DOHH2 (cell line): Measurements from ENCODE around the gene GH2.
A peak's percentile ranks its signal among the peaks of the same experiment; 100 is the strongest.

ENCODE experiments used
- H3F3A ChIP-seq: fragments of 200-600 bp; sonication (generic), shearing (Covaris generic); 2 replicates; pipeline ENCODE4 v1.6.0; 2016; ENCODE audit warnings: antibody characterized with exemption, mild to moderate bottlenecking; ENCODE audit not compliant: control insufficient read depth, insufficient read depth
- H3K27ac ChIP-seq: fragments of 200-600 bp; sonication (generic); 2 replicates; pipeline ENCODE4 v1.5.1; 2014; ENCODE audit warnings: low read depth, mild to moderate bottlenecking, low read length, moderate library complexity
- H3K27me3 ChIP-seq: fragments of 200-600 bp; sonication (generic); 2 replicates; pipeline ENCODE4 v1.6.1; 2014; ENCODE audit warnings: mild to moderate bottlenecking, low read length, mixed read lengths; ENCODE audit not compliant: control insufficient read depth
- H3K36me3 ChIP-seq: fragments of 200-600 bp; sonication (generic); 2 replicates; pipeline ENCODE4 v1.6.1; 2014; ENCODE audit warnings: mild to moderate bottlenecking, low read length, moderate library complexity, mixed read lengths; ENCODE audit not compliant: control insufficient read depth
- H3K4me1 ChIP-seq: fragments of 200-600 bp; sonication (generic); 2 replicates; pipeline ENCODE4 v1.6.1; 2014; ENCODE audit warnings: mild to moderate bottlenecking, low read length, mixed read lengths; ENCODE audit not compliant: control insufficient read depth
- H3K4me2 ChIP-seq: fragments of 200-600 bp; sonication (generic); 2 replicates; pipeline ENCODE4 v1.6.0; 2014; ENCODE audit warnings: mild to moderate bottlenecking, low read length, moderate library complexity
- H3K4me3 ChIP-seq: fragments of 200-600 bp; sonication (generic); 2 replicates; pipeline ENCODE4 v1.5.1; 2014; ENCODE audit warnings: mild to moderate bottlenecking, low read length, mixed read lengths
- H3K79me2 ChIP-seq: fragments of 200-600 bp; sonication (generic); 2 replicates; pipeline ENCODE4 v1.6.1; 2014; ENCODE audit warnings: mild to moderate bottlenecking, low read length, mixed read lengths; ENCODE audit not compliant: control insufficient read depth
- H3K9me2 ChIP-seq: fragments of 200-600 bp; sonication (generic); replicated peaks from 2 replicates; pipeline ENCODE4 v1.6.1; 2014; ENCODE audit warnings: mild to moderate bottlenecking, low read length, mixed read lengths; ENCODE audit not compliant: control insufficient read depth
- H3K9me3 ChIP-seq: fragments of 200-600 bp; sonication (generic); 2 replicates; pipeline ENCODE4 v1.6.1; 2014; ENCODE audit warnings: antibody characterized with exemption, low read length, mixed read lengths; ENCODE audit not compliant: control insufficient read depth, insufficient read depth
- H4K20me1 ChIP-seq: fragments of 200-600 bp; sonication (generic); 2 replicates; pipeline ENCODE4 v1.6.0; 2014; ENCODE audit warnings: low read depth, mild to moderate bottlenecking, antibody characterized with exemption, low read length, moderate library complexity; ENCODE audit not compliant: control insufficient read depth, insufficient read depth
- EZH2phosphoT487 ChIP-seq: fragments of 200-600 bp; sonication (generic); IDR thresholded peaks from 2 replicates; pipeline ENCODE4 v1.6.1; 2017; ENCODE audit warnings: borderline replicate concordance, mild to moderate bottlenecking, antibody characterized with exemption, low read length, moderate library complexity, mixed read lengths
- TF ChIP-seq, protein P1 (sequence below): fragments of 200-600 bp; sonication (generic); IDR thresholded peaks from one replicate; pipeline ENCODE4 v1.5.1; 2014; ENCODE audit warnings: antibody characterized with exemption, mild to moderate bottlenecking, low read depth, low read length; ENCODE audit not compliant: poor library complexity, severe bottlenecking

GH2 gene

DNA sequence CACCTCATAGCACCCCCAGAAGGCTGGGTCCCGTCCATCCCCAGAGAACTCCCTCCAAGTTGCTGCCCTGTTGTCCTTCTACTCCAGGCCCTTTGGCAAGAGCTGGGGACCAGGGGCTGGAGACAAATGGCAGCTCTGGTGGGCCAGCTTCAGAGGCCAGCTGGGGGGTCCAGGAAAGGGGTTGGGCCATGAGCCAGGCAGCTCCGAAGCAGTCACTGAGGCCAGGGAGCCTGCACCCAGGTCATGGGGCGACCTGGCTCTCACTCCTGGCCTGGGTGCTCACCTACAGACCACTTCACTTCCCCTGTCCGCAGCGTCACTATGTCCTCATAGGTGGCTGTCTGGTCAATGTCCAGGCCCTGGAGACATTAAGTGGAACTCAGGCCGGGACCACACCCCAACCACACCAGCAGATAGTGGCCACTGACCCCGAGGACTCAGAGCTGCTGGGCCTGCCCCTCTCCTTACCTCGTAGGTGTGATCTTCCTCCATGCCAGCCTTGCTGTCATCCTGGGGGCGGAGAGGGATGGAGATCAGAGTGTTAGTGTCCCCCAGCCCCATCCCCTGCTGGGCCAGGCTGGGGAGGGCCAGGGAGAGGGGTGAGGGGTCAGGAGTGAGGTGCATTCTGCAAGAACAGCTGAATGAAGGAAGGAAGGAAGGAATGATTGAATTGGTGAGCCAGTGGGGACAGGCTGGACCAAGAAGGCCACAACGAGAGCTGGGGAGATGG lies 47.4 kb upstream of the GH2 start:
- peak overlapping the region; percentile 98 for H3K4me3 ChIP-seq
- H3K9me3 ChIP-seq = no peaks in the 10 kb centered on the region
- H3K36me3 ChIP-seq = peaks cover 64% of the 10 kb centered on the region
- H3K79me2 ChIP-seq = peaks cover 48% of the 10 kb centered on the region
- no peaks in the 10 kb centered on the region for H3K9me2 ChIP-seq
- peak overlapping the region; percentile 99 for H3K4me2 ChIP-seq
- peaks cover 22% of the 10 kb centered on the region for H4K20me1 ChIP-seq
- H3K27ac ChIP-seq = peak overlapping the region; percentile 92
- TF ChIP-seq EZH2phosphoT487 = no peak
- TF ChIP-seq, protein P1, sequence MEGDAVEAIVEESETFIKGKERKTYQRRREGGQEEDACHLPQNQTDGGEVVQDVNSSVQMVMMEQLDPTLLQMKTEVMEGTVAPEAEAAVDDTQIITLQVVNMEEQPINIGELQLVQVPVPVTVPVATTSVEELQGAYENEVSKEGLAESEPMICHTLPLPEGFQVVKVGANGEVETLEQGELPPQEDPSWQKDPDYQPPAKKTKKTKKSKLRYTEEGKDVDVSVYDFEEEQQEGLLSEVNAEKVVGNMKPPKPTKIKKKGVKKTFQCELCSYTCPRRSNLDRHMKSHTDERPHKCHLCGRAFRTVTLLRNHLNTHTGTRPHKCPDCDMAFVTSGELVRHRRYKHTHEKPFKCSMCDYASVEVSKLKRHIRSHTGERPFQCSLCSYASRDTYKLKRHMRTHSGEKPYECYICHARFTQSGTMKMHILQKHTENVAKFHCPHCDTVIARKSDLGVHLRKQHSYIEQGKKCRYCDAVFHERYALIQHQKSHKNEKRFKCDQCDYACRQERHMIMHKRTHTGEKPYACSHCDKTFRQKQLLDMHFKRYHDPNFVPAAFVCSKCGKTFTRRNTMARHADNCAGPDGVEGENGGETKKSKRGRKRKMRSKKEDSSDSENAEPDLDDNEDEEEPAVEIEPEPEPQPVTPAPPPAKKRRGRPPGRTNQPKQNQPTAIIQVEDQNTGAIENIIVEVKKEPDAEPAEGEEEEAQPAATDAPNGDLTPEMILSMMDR = no peak
- peaks cover 87% of the 10 kb centered on the region for H3K4me1 ChIP-seq
- H3K27me3 ChIP-seq = no peaks in the 10 kb centered on the region
- H3F3A ChIP-seq = peaks cover 37% of the 10 kb centered on the region

DNA sequence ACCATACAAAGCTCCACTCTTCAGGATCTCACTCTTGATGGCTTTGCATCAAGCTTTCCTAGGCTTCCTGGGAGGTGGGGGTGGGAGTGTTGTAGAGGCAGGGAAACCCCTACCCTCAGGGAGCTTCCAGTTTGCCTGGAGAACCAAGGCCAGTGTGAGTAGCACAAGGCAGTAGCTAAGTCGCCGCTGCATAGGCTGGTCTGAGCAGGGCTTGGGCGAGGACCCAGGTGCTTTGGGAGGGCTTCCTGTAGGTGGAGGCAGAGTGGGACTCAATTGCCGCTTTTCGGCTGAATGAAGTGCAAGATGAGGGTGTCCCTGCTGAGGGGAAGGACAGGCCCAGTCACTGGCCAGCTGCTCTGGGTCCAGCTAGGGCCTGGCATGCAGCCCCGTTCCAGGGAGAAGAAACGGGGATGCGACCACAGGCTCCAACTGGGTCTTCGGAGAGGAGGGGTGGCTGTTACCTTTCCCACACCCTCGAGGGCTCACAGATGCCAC lies 46.5 kb upstream of the GH2 start:
- Histone ChIP-seq H4K20me1 (peaks cover 22% of the 10 kb centered on the region), H3K27ac (peak overlapping the region; percentile 92), H3K36me3 (peaks cover 64% of the 10 kb centered on the region), H3K4me2 (peak overlapping the region; percentile 99), H3K4me1 (peaks cover 87% of the 10 kb centered on the region), H3K9me3 (no peaks in the 10 kb centered on the region), H3K27me3 (no peaks in the 10 kb centered on the region), H3K9me2 (no peaks in the 10 kb centered on the region), H3F3A (peaks cover 38% of the 10 kb centered on the region), H3K4me3 (peak overlapping the region; percentile 98), H3K79me2 (peaks cover 48% of the 10 kb centered on the region)
- TF ChIP-seq, protein P1 = peak; percentile 18
- TF ChIP-seq EZH2phosphoT487 = no peak

DNA sequence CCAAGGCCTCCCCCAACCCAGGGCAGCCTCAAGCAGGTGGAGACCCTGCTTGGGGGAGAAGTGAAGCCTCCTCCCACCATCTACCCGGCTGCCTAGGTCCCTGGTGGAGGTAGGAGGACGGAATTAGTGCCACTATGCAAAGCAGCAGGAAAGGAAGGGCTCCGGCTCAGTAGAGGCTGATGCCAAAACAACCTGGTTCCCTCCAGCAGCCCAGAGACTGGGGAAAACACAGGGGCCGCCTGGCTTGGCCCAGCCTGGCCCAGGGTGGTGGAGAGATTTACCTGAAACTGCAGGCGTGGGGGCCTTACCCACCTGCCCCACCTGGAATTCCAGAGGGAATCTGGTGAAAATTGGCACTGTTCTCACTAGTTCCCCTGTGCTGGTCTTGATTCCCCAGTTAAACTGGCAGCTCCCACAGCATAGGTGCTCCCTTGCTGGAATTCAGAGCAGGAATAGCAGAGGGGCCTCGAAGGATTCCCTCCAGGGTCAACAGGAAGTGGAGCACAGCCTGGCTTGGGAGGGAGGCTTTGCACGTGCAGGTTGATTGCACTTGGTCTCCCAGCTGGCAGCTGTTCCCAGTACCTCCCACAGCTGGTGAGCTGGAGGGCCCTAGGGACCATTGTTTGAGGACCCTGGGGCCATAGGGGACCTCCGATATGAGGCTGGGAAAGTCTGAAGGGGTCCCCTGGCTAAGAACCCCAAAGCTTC lies 45.9 kb upstream of the GH2 start:
- peaks cover 64% of the 10 kb centered on the region for H3K36me3 ChIP-seq
- peaks cover 45% of the 10 kb centered on the region for H3K79me2 ChIP-seq
- peaks cover 41% of the 10 kb centered on the region for H3F3A ChIP-seq
- peaks cover 22% of the 10 kb centered on the region for H4K20me1 ChIP-seq
- peak overlapping the region; percentile 92 for H3K27ac ChIP-seq
- no peaks in the 10 kb centered on the region for H3K27me3 ChIP-seq
- H3K9me3 ChIP-seq = no peaks in the 10 kb centered on the region
- H3K4me2 ChIP-seq = peak overlapping the region; percentile 99
- peak overlapping the region; percentile 98 for H3K4me3 ChIP-seq
- peaks cover 87% of the 10 kb centered on the region for H3K4me1 ChIP-seq
- H3K9me2 ChIP-seq = no peaks in the 10 kb centered on the region
- TF ChIP-seq, protein P1 = no peak
- no peak for TF ChIP-seq EZH2phosphoT487
